ENCODE results near the gene SLC5A8. TPM values are rescaled to one million over a fixed set of nuclear protein-coding genes. Genes with fewer than 3 reads are reported as not detected.
"Not testable (repeated sequence)": the region's sequence is repeated elsewhere in the genome, so short reads cannot be mapped to it uniquely, and the experiment has no call there.

Gene SLC5A8
- total RNA-seq, 2 donors from 2014 or later = not detected

GRCh38 chr12:101186291-101186690 lies 23.7 kb downstream of the SLC5A8 start:
- no peaks in the 10 kb centered on the region for H3K36me3 Mint-ChIP-seq
- H3K27ac Mint-ChIP-seq = no peak overlapping the region
- ATAC-seq = no peak
- DNase-seq (ENCODE audit: low spot score in 2 of 2) = no peak
- no peaks in the 10 kb centered on the region for H3K9me3 Mint-ChIP-seq

GRCh38 chr12:101181776-101182175 lies 28.3 kb downstream of the SLC5A8 start:
- Mint-ChIP-seq H3K36me3 (no peaks in the 10 kb centered on the region), H3K27ac (no peak overlapping the region), H3K9me3 (no peaks in the 10 kb centered on the region)
- no peak for DNase-seq (ENCODE audit: low spot score in 2 of 2)
- ATAC-seq = no peak

GRCh38 chr12:101174541-101174940 lies 35.5 kb downstream of the SLC5A8 start:
- H3K27ac Mint-ChIP-seq = no peak overlapping the region
- no peak for DNase-seq (ENCODE audit: low spot score in 2 of 2)
- H3K9me3 Mint-ChIP-seq = peaks cover 6 to 10% of the 10 kb centered on the region in 2 donors
- no peak for ATAC-seq
- peaks cover 0 to 7% of the 10 kb centered on the region in 2 donors for H3K36me3 Mint-ChIP-seq

GRCh38 chr12:101173197-101173749 lies 36.8 kb downstream of the SLC5A8 start:
- H3K36me3 Mint-ChIP-seq = peaks cover 0 to 7% of the 10 kb centered on the region in 2 donors
- ATAC-seq (no peak), DNase-seq (ENCODE audit: low spot score in 2 of 2) (no peak)
- peaks cover 6 to 10% of the 10 kb centered on the region in 2 donors for H3K9me3 Mint-ChIP-seq
- H3K27ac Mint-ChIP-seq = no peak overlapping the region

- no peak for DNase-seq (ENCODE audit: low spot score in 2 of 2)
- no peak for ATAC-seq
- Mint-ChIP-seq H3K27ac (no peak overlapping the region), H3K9me3 (peaks cover 6 to 10% of the 10 kb centered on the region in 2 donors), H3K36me3 (peaks cover 0 to 7% of the 10 kb centered on the region in 2 donors)
Observed at GRCh38 chr12:101172316-101172715, 37.7 kb downstream of the SLC5A8 start.

- ATAC-seq (no peak), DNase-seq (ENCODE audit: low spot score in 2 of 2) (no peak)
- H3K27ac Mint-ChIP-seq = no peak overlapping the region
- H3K36me3 Mint-ChIP-seq = peaks cover 0 to 7% of the 10 kb centered on the region in 2 donors
- H3K9me3 Mint-ChIP-seq = peaks cover 0 to 5% of the 10 kb centered on the region in 2 donors
Observed at GRCh38 chr12:101168001-101168400, 42.0 kb downstream of the SLC5A8 start.

- ATAC-seq (no peak), DNase-seq (ENCODE audit: low spot score in 2 of 2) (no peak)
- Mint-ChIP-seq H3K9me3 (peaks cover 0 to 11% of the 10 kb centered on the region in 2 donors), H3K27ac (no peak overlapping the region), H3K36me3 (peaks cover 0 to 7% of the 10 kb centered on the region in 2 donors)
Observed at GRCh38 chr12:101166866-101167265, 43.2 kb downstream of the SLC5A8 start.

- H3K36me3 Mint-ChIP-seq = no peaks in the 10 kb centered on the region
- ATAC-seq (no peak), DNase-seq (ENCODE audit: low spot score in 2 of 2) (no peak)
- H3K9me3 Mint-ChIP-seq = peaks cover 0 to 8% of the 10 kb centered on the region in 2 donors
- no peak overlapping the region for H3K27ac Mint-ChIP-seq
Observed at GRCh38 chr12:101165319-101165718, 44.7 kb downstream of the SLC5A8 start.

GRCh38 chr12:101145777-101146431 lies 64.1 kb downstream of the SLC5A8 start:
- not testable (repeated sequence) for ATAC-seq; H3K9me3 Mint-ChIP-seq; H3K27ac Mint-ChIP-seq; H3K36me3 Mint-ChIP-seq; DNase-seq (ENCODE audit: low spot score in 2 of 2)

- no peak for DNase-seq (ENCODE audit: low spot score in 2 of 2)
- no peak overlapping the region for H3K27ac Mint-ChIP-seq
- H3K36me3 Mint-ChIP-seq = no peaks in the 10 kb centered on the region
- H3K9me3 Mint-ChIP-seq = peaks cover 0 to 7% of the 10 kb centered on the region in 2 donors
- no peak for ATAC-seq
Observed at GRCh38 chr12:101127521-101128219, 82.4 kb downstream of the SLC5A8 start.

GRCh38 chr12:101117842-101118241 lies 92.2 kb downstream of the SLC5A8 start:
- no peak for DNase-seq (ENCODE audit: low spot score in 2 of 2)
- no peaks in the 10 kb centered on the region for H3K36me3 Mint-ChIP-seq
- no peak for ATAC-seq
- no peaks in the 10 kb centered on the region for H3K9me3 Mint-ChIP-seq
- H3K27ac Mint-ChIP-seq = no peak overlapping the region

- DNase-seq (ENCODE audit: low spot score in 2 of 2) (no peak), ATAC-seq (no peak)
- no peak overlapping the region for H3K27ac Mint-ChIP-seq
- H3K9me3 Mint-ChIP-seq = no peaks in the 10 kb centered on the region
- H3K36me3 Mint-ChIP-seq = no peaks in the 10 kb centered on the region
Observed at GRCh38 chr12:101116911-101117310, 93.1 kb downstream of the SLC5A8 start.

- DNase-seq (ENCODE audit: low spot score in 2 of 2) (no peak), ATAC-seq (no peak)
- H3K9me3 Mint-ChIP-seq = no peaks in the 10 kb centered on the region
- no peak overlapping the region for H3K27ac Mint-ChIP-seq
- no peaks in the 10 kb centered on the region for H3K36me3 Mint-ChIP-seq
Observed at GRCh38 chr12:101115326-101115725, 94.7 kb downstream of the SLC5A8 start.

- no peak for ATAC-seq
Observed at GRCh38 chr12:101111441-101111840, 98.6 kb downstream of the SLC5A8 start.

GRCh38 chr12:101110866-101111265 lies 99.2 kb downstream of the SLC5A8 start:
- Mint-ChIP-seq H3K27ac (no peak overlapping the region), H3K36me3 (no peaks in the 10 kb centered on the region), H3K9me3 (no peaks in the 10 kb centered on the region)
- ATAC-seq (no peak), DNase-seq (ENCODE audit: low spot score in 2 of 2) (no peak)

More at GRCh38 chr12:101111441-101111840, 98.6 kb downstream of the SLC5A8 start:
- no peak overlapping the region for H3K27ac Mint-ChIP-seq
- no peaks in the 10 kb centered on the region for H3K36me3 Mint-ChIP-seq
- DNase-seq (ENCODE audit: low spot score in 2 of 2) = no peak
- H3K9me3 Mint-ChIP-seq = no peaks in the 10 kb centered on the region

GRCh38 chr12:101108130-101108529 lies 101.9 kb downstream of the SLC5A8 start:
- no peak for ATAC-seq

GRCh38 chr12:101107032-101107763 lies 102.8 kb downstream of the SLC5A8 start:
- no peaks in the 10 kb centered on the region for H3K36me3 Mint-ChIP-seq
- no peaks in the 10 kb centered on the region for H3K9me3 Mint-ChIP-seq
- ATAC-seq (no peak), DNase-seq (ENCODE audit: low spot score in 2 of 2) (no peak)
- H3K27ac Mint-ChIP-seq = no peak overlapping the region

More at GRCh38 chr12:101108130-101108529, 101.9 kb downstream of the SLC5A8 start:
- no peak for DNase-seq (ENCODE audit: low spot score in 2 of 2)
- H3K27ac Mint-ChIP-seq = no peak overlapping the region
- H3K9me3 Mint-ChIP-seq = no peaks in the 10 kb centered on the region
- H3K36me3 Mint-ChIP-seq = no peaks in the 10 kb centered on the region
